Measurements from ENCODE around the gene ZBTB42.

ZBTB42 gene

GRCh38 chr14:104784846-104785707 lies 15.8 kb upstream of the ZBTB42 start:
- no peak for TF ChIP-seq CTCF (IDR thresholded peaks at IDR 0.05; ENCODE audit: low read depth, low read length)
- no peak overlapping the region for H3K4me3 ChIP-seq (ENCODE audit: low read depth, low read length)

- H3K4me3 ChIP-seq (ENCODE audit: low read depth, low read length) = no peak overlapping the region
- no peak for TF ChIP-seq CTCF (IDR thresholded peaks at IDR 0.05; ENCODE audit: low read depth, low read length)
These were observed 15.2 kb upstream of the ZBTB42 start for GRCh38 chr14:104785708-104786080.

GRCh38 chr14:104786091-104786586 lies 14.8 kb upstream of the ZBTB42 start:
- no peak for TF ChIP-seq CTCF (IDR thresholded peaks at IDR 0.05; ENCODE audit: low read depth, low read length)
- no peak overlapping the region for H3K4me3 ChIP-seq (ENCODE audit: low read depth, low read length)

- TF ChIP-seq CTCF (IDR thresholded peaks at IDR 0.05; ENCODE audit: low read depth, low read length) = no peak
- H3K4me3 ChIP-seq (ENCODE audit: low read depth, low read length) = no peak overlapping the region
These were observed 13.9 kb upstream of the ZBTB42 start for GRCh38 chr14:104786726-104787675.

- no peak overlapping the region for H3K4me3 ChIP-seq (ENCODE audit: low read depth, low read length)
- TF ChIP-seq CTCF (IDR thresholded peaks at IDR 0.05; ENCODE audit: low read depth, low read length) = no peak
These were observed 13.2 kb upstream of the ZBTB42 start for GRCh38 chr14:104787736-104788135.

GRCh38 chr14:104788161-104788818 lies 12.6 kb upstream of the ZBTB42 start:
- no peak overlapping the region for H3K4me3 ChIP-seq (ENCODE audit: low read depth, low read length)
- no peak for TF ChIP-seq CTCF (IDR thresholded peaks at IDR 0.05; ENCODE audit: low read depth, low read length)

Measured in WI38 (cell line).